Urothelium cell line (cell line): ENCODE measurements around the gene S100A16.
"Not testable (repeated sequence)": the region's sequence is repeated elsewhere in the genome, so short reads cannot be mapped to it uniquely, and the experiment has no call there.

ENCODE experiments used
- DNase-seq: peaks from one replicate; pipeline ENCODE4 v3.0.0; 2011; ENCODE audit warnings: low spot score, mixed read lengths
- FAIRE-seq: peaks from 2 replicates; lab custom pipeline; 2011; peaks lifted over from hg19 to GRCh38; lab: Jason Lieb, UNC

S100A16 gene, protein sequence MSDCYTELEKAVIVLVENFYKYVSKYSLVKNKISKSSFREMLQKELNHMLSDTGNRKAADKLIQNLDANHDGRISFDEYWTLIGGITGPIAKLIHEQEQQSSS

GRCh38 chr1:153612755-153613331 is at the start of gene S100A16:
S100A16 (minus strand) TSS chr1:153613137; CDS start chr1:153608151, 4,986 bp downstream.
- DNase-seq (peak; percentile 87), FAIRE-seq (no peak)

- no peak for FAIRE-seq
- DNase-seq: no peak
Observed at GRCh38 chr1:153662269-153662668, 49.3 kb upstream of the S100A16 start.

DNA sequence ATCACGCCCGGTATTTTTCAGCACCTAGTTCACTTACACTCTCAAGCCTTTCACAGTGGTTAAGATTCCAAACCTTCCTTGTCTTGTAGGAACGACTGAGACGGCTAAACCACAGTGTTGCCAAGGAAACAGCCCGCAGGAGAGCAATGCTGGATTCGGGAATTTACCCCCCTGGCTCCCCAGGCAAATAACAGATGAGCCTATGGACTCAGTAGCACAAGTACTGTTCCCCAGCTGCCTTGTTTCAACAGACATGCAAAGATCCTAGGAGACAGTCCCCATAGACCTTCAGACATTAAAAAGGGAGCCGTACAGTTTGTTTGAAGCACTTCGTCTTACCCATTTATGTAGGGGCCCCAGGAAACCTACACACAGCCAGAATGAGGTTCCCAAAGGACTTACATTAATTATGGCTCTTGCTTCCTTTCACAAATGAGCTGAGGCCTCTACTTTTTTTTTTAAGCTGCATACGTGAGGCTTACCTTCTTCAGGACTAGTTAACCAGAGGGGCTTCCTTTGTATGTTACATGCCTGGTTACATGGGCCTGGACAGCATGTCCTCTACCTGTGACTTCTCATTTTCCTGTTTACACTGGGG is 48.3 kb upstream of the S100A16 start:
- DNase-seq (no peak), FAIRE-seq (no peak)

DNA sequence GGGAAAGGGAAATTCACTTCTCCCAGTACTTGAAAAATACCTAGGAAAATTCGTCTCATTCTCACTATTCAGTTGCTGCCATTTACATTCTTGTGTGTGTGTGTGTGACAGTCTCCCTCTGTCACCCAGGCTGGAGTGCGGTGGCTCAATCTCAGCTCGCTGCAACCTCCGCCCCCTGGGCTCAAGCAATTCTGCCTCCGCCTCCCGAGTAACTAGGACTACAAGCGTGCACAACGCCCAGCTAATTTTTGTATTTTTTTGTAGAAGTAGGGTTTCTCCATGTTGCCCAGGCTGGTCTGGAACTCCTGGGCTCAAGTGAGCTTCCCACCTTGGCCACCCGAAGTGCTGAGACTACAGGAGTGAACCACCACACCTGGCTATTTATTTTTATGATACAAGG is 46.7 kb upstream of the S100A16 start:
- no peak for FAIRE-seq
- no peak for DNase-seq

DNA sequence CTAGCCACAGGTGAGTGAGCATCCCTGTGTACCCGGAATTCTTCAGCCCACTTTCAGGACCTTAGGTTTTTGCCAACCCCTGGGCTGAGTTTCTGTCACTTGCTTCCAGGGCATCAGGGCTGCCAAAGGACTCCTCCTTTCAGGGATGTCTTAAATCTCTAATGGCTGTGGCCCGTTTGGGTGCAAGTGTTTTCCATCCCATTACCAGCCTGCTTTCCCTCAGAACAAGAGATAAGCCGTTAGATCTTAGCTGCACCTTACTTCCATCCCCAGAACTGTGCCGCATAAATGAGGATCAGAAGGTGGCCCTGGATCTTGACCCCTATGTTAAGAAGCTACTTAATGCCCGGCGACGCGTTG is 46.2 kb upstream of the S100A16 start:
- FAIRE-seq (no peak), DNase-seq (no peak)

- FAIRE-seq (no peak), DNase-seq (peak; percentile 94)
Observed at GRCh38 chr1:153658400-153659174, 45.6 kb upstream of the S100A16 start, which contains the start of gene SNAPIN. SNAPIN (plus strand) TSS chr1:153658703; CDS start chr1:153658744, 41 bp downstream.

- DNase-seq: no peak
- FAIRE-seq: no peak
Observed at GRCh38 chr1:153655333-153655732, 42.4 kb upstream of the S100A16 start.

- FAIRE-seq: no peak
- DNase-seq: no peak
Observed at GRCh38 chr1:153652805-153653500, 40.0 kb upstream of the S100A16 start.

- no peak for FAIRE-seq
Observed at GRCh38 chr1:153651771-153652170, 38.8 kb upstream of the S100A16 start.

GRCh38 chr1:153649863-153650235 is 36.9 kb upstream of the S100A16 start:
- no peak for DNase-seq

More at GRCh38 chr1:153651771-153652170, 38.8 kb upstream of the S100A16 start:
- DNase-seq: no peak

GRCh38 chr1:153649137-153649862 is 36.4 kb upstream of the S100A16 start:
- FAIRE-seq (no peak), DNase-seq (no peak)

More at GRCh38 chr1:153649863-153650235, 36.9 kb upstream of the S100A16 start:
- FAIRE-seq: no peak

- FAIRE-seq (no peak), DNase-seq (no peak)
Observed at GRCh38 chr1:153648000-153648643, 35.2 kb upstream of the S100A16 start.

GRCh38 chr1:153647346-153647714 is 34.4 kb upstream of the S100A16 start:
- FAIRE-seq (no peak), DNase-seq (no peak)

- FAIRE-seq (no peak), DNase-seq (no peak)
Observed at GRCh38 chr1:153646672-153647345, 33.9 kb upstream of the S100A16 start.

DNA sequence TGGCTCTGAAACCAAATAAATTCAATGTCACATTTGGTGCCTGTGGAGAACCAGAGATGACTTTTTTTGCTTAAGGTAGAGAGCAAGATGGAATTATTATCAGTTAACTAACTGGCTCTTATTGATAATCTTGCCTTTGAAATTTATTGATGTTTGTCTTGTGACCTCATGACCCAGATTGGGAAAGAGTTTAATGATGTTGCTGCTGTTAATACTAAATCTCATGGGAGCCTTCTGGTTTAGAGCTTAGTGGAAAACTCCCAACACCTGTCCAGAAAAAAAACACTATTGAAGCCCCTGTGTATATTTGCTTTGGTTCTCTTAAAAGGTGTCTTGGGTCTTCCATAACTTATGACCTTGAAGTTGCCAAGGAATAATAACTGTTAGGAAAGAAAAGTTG is 30.9 kb upstream of the S100A16 start:
- DNase-seq (no peak), FAIRE-seq (no peak)

GRCh38 chr1:153643100-153643499 is 30.2 kb upstream of the S100A16 start:
- DNase-seq: no peak
- FAIRE-seq: no peak

- FAIRE-seq (no peak), DNase-seq (no peak)
Observed at GRCh38 chr1:153642161-153642560, 29.2 kb upstream of the S100A16 start.

DNA sequence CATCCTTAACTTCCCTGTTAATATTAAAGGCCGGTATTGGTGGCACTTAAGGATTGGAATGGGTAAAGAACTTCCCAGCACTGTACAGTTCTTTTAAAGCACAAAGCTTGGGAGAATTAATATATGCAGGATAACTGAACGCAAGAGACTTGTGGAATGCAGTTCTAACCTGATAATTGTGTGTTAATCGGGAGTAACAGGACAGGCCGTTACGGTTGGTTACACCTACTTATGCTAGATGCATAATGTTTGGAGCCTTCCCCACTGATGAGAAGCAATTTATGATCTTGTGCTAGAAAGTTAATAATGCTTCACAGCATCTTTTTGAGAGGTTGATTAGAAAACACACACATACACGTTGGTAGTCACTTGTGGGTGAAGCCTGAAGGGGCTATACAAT is 27.9 kb upstream of the S100A16 start:
- DNase-seq (no peak), FAIRE-seq (no peak)

GRCh38 chr1:153640213-153640612 is 27.3 kb upstream of the S100A16 start:
- DNase-seq, FAIRE-seq: not testable (repeated sequence)

DNA sequence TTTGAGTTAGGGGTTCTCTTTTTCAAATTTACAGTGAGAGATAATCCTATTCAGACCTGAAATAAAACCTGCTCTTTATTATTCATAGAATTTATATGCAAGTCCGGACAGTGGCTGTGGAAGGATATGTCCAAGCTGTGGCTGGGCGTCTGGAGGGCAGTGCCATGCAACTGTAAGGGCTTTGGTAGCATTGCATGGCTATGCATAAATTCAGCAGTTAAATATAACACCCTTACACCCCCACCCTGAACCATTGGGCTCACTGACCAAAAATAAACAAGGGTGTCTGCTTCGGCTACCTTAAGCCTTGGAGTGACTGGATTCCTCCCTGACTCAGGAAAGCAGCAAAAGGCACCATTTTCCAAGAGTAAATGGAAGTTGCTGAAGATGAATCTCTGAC is 26.3 kb upstream of the S100A16 start:
- no peak for DNase-seq
- FAIRE-seq: no peak
